Activated T-helper 1 cell treated with anti-CD3 and anti-CD28 coated beads, Interleukin-12 subunit alpha, Interleukin-12 subunit beta, Interleukin-2, Interleukin-4 antibody, amounts not matched to agents 30 ng/mL and 10 ng/mL and 1 ng/mL, durations not matched to agents 14 hours and 24 hours and 36 hours (primary cell): Measurements from ENCODE around the gene ZNF366. TPM values are rescaled to one million over a fixed set of nuclear protein-coding genes. Genes with fewer than 3 reads are reported as not detected.

Source experiments
- DNase-seq: peaks from one replicate; pipeline ENCODE4 v3.0.0; 2021; ENCODE audit warnings: low spot score
- H3K27ac Mint-ChIP-seq: one replicate; pipeline ENCODE4 v1.8.0; 2021; ENCODE audit warnings: mild to moderate bottlenecking, mixed read lengths
- H3K27me3 Mint-ChIP-seq: one replicate; pipeline ENCODE4 v1.8.0; 2022; ENCODE audit warnings: mild to moderate bottlenecking, moderate library complexity, mixed read lengths; ENCODE audit not compliant: insufficient read depth
- H3K36me3 Mint-ChIP-seq: one replicate; pipeline ENCODE4 v1.8.0; 2021; ENCODE audit warnings: low read depth, mixed read lengths
- H3K4me1 Mint-ChIP-seq: one replicate; pipeline ENCODE4 v1.8.0; 2021; ENCODE audit warnings: low read depth, mixed read lengths
- H3K4me3 Mint-ChIP-seq: one replicate; pipeline ENCODE4 v1.8.0; 2021; ENCODE audit warnings: mild to moderate bottlenecking, moderate library complexity, mixed read lengths
- H3K9me3 Mint-ChIP-seq: one replicate; pipeline ENCODE4 v1.8.0; 2021; ENCODE audit warnings: mixed read lengths
- intact Hi-C: fragments of 100-400 bp; cut with micrococcal nuclease; formaldehyde crosslinking; loops from one replicate; pipeline ENCODE4 v1.15.1; 2024
- total RNA-seq: library from RNA; stranded (reverse); gene quantifications from 2 replicates; pipeline ENCODE4 v1.2.3, GENCODE V29; 2022

Gene ZNF366
- total RNA-seq, 1 donor from 2014 or later: not detected

DNA sequence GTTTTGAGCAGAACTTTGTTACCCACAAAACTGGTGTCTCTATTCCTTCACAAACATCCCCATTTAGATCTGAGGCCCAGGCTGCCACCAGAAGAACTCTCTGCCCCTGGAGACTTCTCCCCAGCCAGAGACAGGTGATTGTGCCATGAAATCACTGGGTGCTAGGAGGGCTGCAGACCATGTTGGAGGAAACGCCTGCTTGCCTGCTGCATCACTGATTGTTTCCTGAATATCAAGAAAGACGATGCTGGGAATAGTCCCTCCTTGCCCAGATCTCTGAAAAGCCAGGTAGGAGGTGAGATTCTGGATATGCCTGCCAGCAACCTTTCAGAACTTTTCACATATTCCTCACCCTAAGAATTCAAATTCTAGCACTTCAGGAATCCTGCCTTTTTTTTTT lies 8.1 kb downstream of the ZNF366 start:
- no peaks in the 10 kb centered on the region for H3K36me3 Mint-ChIP-seq
- intact Hi-C loops: no loop called here
- H3K27me3 Mint-ChIP-seq: peaks cover 4% of the 10 kb centered on the region
- no peak for DNase-seq
- no peak overlapping the region for H3K27ac Mint-ChIP-seq
- no peaks in the 10 kb centered on the region for H3K9me3 Mint-ChIP-seq
- H3K4me3 Mint-ChIP-seq: no peak overlapping the region
- H3K4me1 Mint-ChIP-seq: no peaks in the 10 kb centered on the region

DNA sequence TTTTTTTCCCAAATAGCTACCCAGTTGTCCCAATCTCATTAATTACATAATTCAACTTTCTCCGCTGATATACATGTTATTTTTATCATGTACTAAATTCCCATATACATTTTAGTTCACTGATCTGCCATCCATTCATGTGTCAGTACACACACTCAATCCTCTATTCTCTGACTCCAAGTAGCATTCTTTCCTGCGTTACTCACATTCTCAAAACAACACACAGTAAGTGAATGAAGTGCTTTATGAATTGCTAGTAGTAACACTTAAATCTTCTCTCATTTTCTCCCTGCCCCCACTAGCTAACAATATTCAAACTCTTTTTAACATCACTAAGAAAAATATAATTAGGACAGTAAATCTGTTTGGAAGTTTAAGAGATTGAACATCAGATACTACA lies 8.9 kb downstream of the ZNF366 start:
- no peaks in the 10 kb centered on the region for H3K36me3 Mint-ChIP-seq
- no peak overlapping the region for H3K4me3 Mint-ChIP-seq
- H3K27ac Mint-ChIP-seq: no peak overlapping the region
- no peaks in the 10 kb centered on the region for H3K4me1 Mint-ChIP-seq
- no peak for DNase-seq
- intact Hi-C loops: no loop called here
- peaks cover 1% of the 10 kb centered on the region for H3K27me3 Mint-ChIP-seq
- H3K9me3 Mint-ChIP-seq: no peaks in the 10 kb centered on the region

DNA sequence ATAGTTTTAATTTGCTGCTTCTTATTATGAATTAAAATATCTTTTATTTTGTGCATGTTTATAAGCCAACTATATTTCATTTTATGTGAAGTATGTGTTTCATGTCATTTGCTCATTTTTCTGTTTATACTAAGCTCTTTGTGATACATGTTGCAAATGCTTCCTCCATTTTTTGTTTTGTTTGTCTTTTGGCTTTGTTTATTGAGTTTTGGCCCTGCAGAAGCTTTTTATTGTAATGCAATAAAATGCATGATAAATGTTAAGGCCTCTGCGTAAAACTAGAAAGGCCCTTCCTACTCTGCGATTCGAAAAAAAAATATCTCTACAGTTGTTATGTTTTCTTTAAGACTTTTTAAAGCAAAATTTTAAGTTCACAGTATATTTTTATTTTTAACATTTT lies 9.4 kb downstream of the ZNF366 start:
- Mint-ChIP-seq H3K9me3 (no peaks in the 10 kb centered on the region), H3K4me1 (no peaks in the 10 kb centered on the region), H3K27me3 (peaks cover 1% of the 10 kb centered on the region), H3K27ac (no peak overlapping the region), H3K36me3 (no peaks in the 10 kb centered on the region), H3K4me3 (no peak overlapping the region)
- no peak for DNase-seq
- intact Hi-C loops: no loop called here

DNA sequence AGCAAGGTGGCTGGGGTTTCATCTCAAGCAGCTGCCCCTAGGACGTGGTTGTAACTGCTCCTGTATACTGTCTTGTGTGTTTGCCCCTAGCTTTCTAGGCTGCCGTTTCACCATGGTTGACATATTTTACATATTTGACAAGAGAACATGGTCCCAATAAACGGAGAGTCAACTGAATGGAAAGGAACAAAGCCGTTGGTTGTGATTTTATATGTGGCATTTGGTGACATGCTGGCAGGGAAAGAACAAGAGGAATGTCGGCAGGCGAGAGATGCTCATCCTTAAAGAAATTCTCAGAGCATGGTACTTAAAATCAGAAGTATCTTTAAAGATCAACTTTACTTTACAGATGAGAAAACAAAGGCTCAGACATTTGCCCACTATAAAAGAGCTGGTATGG lies 11.8 kb downstream of the ZNF366 start:
- peaks cover 1% of the 10 kb centered on the region for H3K27me3 Mint-ChIP-seq
- H3K9me3 Mint-ChIP-seq: no peaks in the 10 kb centered on the region
- H3K4me1 Mint-ChIP-seq: no peaks in the 10 kb centered on the region
- intact Hi-C loops: no loop called here
- no peaks in the 10 kb centered on the region for H3K36me3 Mint-ChIP-seq
- no peak for DNase-seq
- H3K4me3 Mint-ChIP-seq: no peak overlapping the region
- no peak overlapping the region for H3K27ac Mint-ChIP-seq

DNA sequence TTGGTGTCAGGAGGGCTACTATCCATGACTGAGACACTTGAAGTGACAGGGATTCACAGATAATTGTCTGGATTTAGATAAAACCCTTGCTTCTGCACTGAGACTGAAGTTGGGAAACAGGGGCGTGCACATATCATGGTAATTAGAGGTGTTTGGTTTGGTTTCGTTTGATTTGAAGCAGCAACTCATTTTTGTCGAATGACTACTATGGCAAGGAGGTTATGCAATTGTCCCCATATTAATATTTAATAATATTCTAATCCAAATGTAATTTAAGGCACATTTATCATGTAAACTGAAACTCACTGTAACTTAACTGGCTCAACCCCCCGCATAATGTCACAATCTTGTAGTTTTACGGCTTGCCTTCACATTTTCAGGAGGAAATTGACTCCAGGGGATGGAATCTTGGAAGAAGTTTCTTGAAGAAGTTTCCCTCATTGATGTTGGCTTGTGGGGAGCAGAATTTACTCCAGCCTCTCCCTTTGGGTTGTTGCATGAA lies 12.5 kb downstream of the ZNF366 start:
- no peaks in the 10 kb centered on the region for H3K36me3 Mint-ChIP-seq
- H3K9me3 Mint-ChIP-seq: no peaks in the 10 kb centered on the region
- no peak overlapping the region for H3K4me3 Mint-ChIP-seq
- H3K27me3 Mint-ChIP-seq: peaks cover 5% of the 10 kb centered on the region
- no peak for DNase-seq
- intact Hi-C loops: no loop called here
- H3K4me1 Mint-ChIP-seq: no peaks in the 10 kb centered on the region
- no peak overlapping the region for H3K27ac Mint-ChIP-seq

DNA sequence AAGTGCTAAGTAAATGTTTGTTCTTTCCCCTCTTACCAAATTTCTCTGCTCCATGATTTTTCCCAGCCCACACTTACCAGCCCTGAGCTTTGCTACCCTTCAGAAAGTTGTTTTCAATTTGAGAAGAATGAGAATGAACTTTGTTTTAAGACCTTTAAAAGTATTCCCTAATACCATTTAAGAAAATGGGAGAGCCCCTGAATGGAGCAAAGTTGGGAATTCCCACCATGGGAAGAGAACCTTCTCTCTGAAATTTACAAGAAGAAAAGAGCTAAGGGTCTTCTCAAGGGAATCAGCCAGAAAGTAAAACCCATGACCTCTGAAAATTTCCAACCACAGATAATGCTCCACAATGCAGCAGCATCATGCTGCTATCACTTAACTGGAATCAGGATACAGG lies 17.7 kb downstream of the ZNF366 start:
- H3K4me1 Mint-ChIP-seq: no peaks in the 10 kb centered on the region
- H3K27ac Mint-ChIP-seq: no peak overlapping the region
- no peaks in the 10 kb centered on the region for H3K9me3 Mint-ChIP-seq
- H3K36me3 Mint-ChIP-seq: no peaks in the 10 kb centered on the region
- intact Hi-C loops: no loop called here
- DNase-seq: no peak
- peaks cover 5% of the 10 kb centered on the region for H3K27me3 Mint-ChIP-seq
- no peak overlapping the region for H3K4me3 Mint-ChIP-seq

DNA sequence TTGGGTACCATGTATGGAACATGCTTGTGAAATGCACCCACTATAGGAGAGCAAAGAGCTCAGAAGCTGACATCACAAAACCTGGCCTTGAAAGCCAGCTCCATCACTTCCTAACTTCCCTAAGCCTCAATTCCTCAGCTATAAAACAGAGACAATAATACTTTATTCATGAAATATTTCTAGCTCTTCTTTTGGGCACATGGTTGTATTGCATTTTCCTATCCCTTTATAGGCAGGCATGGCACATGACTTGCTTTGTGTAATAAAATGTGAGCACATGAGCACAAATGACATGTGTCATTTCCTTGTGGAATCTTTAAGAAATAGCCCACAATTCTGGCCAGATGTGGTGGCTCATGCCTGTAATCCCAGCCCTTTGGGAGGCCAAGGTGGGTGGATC lies 18.5 kb downstream of the ZNF366 start:
- H3K4me1 Mint-ChIP-seq: no peaks in the 10 kb centered on the region
- H3K36me3 Mint-ChIP-seq: no peaks in the 10 kb centered on the region
- H3K9me3 Mint-ChIP-seq: no peaks in the 10 kb centered on the region
- DNase-seq: no peak
- no peak overlapping the region for H3K27ac Mint-ChIP-seq
- H3K27me3 Mint-ChIP-seq: peaks cover 3% of the 10 kb centered on the region
- intact Hi-C loops: no loop called here
- H3K4me3 Mint-ChIP-seq: no peak overlapping the region

- H3K27ac Mint-ChIP-seq: no peak overlapping the region
- H3K4me3 Mint-ChIP-seq: no peak overlapping the region
- H3K4me1 Mint-ChIP-seq: no peaks in the 10 kb centered on the region
- no peaks in the 10 kb centered on the region for H3K36me3 Mint-ChIP-seq
- no peak for DNase-seq
- H3K27me3 Mint-ChIP-seq: peaks cover 3% of the 10 kb centered on the region
- no peaks in the 10 kb centered on the region for H3K9me3 Mint-ChIP-seq
- intact Hi-C loops: no loop called here
Measured at GRCh38 chr5:72487177-72487576, 20.0 kb downstream of the ZNF366 start.

- no peak for DNase-seq
- Mint-ChIP-seq H3K4me1 (no peaks in the 10 kb centered on the region), H3K27ac (no peak overlapping the region), H3K9me3 (no peaks in the 10 kb centered on the region), H3K36me3 (no peaks in the 10 kb centered on the region), H3K27me3 (peaks cover 3% of the 10 kb centered on the region), H3K4me3 (no peak overlapping the region)
- intact Hi-C loops: no loop called here
Measured at GRCh38 chr5:72486371-72486770, 20.8 kb downstream of the ZNF366 start.

DNA sequence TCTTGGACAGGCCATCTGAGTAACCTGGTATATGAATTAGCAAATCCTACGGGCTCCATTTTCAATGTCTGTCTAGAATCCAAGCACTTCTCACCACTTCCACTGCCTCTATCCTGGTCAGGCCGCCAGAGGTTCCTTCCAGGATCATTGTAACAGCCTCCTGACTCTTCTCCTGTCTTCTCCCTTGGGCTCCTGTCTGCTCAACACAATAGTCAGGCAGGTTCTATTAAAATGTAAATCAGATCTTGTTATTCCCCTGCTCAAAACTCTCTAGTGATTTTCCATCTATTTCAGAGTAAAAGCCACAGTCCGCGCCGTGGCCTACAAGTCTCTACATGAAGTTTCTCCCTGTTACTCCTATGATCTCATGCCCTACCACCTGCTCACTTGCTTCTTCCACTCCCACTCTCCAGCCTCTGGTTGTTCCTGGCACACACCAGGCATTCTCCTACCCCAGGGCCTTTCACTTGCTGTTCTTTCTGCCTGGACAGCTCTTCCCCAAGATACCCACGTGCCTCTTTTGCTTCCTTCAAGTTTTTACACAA lies 21.7 kb downstream of the ZNF366 start:
- Mint-ChIP-seq H3K27ac (no peak overlapping the region), H3K4me3 (no peak overlapping the region), H3K27me3 (peaks cover 7% of the 10 kb centered on the region), H3K36me3 (no peaks in the 10 kb centered on the region), H3K4me1 (no peaks in the 10 kb centered on the region), H3K9me3 (no peaks in the 10 kb centered on the region)
- DNase-seq: no peak
- intact Hi-C loops: no loop called here

DNA sequence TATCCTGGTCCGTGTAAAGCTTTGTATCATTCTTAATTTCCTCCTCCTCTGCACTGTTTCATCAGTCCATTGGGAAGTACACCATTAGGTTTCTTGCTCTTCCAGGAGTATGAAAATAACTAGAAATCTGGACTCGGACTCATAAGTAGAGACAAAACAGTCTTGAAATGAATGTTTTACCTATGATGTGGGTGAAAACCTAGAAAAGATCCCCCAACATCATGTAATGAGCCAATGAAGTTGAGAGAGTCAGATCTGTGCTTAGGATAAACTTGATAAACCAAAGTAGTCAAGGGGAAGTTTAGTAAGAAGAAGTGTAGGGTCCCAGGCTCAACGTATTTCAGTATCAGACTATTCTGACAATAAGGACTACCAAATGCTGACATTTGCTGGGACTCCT lies 25.2 kb downstream of the ZNF366 start:
- H3K4me3 Mint-ChIP-seq: no peak overlapping the region
- H3K36me3 Mint-ChIP-seq: no peaks in the 10 kb centered on the region
- peaks cover 3% of the 10 kb centered on the region for H3K27me3 Mint-ChIP-seq
- intact Hi-C loops: no loop called here
- H3K27ac Mint-ChIP-seq: no peak overlapping the region
- no peak for DNase-seq
- H3K9me3 Mint-ChIP-seq: no peaks in the 10 kb centered on the region
- no peaks in the 10 kb centered on the region for H3K4me1 Mint-ChIP-seq

DNA sequence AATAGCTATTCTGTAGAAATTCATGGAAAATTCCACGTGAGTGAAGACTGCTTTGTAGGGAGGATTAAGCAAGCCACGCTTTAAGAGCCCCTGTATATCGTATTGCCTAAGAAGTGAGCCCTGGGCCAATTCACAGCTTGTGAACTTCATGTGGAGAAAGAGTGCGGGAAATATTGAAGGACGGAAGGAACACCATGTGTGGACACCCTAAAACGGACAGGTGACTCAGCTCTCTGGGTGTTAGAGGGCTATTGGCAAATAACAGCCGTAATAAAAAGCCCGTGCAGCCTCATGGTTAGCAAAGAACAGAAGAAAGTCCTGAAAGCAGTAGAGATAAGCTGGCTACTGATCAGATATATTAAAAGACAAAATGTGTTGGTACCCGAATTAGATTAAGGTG lies 26.4 kb downstream of the ZNF366 start:
- H3K9me3 Mint-ChIP-seq: no peaks in the 10 kb centered on the region
- no peaks in the 10 kb centered on the region for H3K36me3 Mint-ChIP-seq
- no peak overlapping the region for H3K4me3 Mint-ChIP-seq
- intact Hi-C loops: no loop called here
- no peak for DNase-seq
- H3K4me1 Mint-ChIP-seq: no peaks in the 10 kb centered on the region
- H3K27ac Mint-ChIP-seq: no peak overlapping the region
- H3K27me3 Mint-ChIP-seq: peaks cover 7% of the 10 kb centered on the region

GRCh38 chr5:72479921-72480320 lies 27.3 kb downstream of the ZNF366 start:
- Mint-ChIP-seq H3K9me3 (no peaks in the 10 kb centered on the region), H3K27ac (no peak overlapping the region), H3K27me3 (peaks cover 7% of the 10 kb centered on the region), H3K36me3 (no peaks in the 10 kb centered on the region), H3K4me3 (no peak overlapping the region), H3K4me1 (no peaks in the 10 kb centered on the region)
- no peak for DNase-seq
- intact Hi-C loops: no loop called here

DNA sequence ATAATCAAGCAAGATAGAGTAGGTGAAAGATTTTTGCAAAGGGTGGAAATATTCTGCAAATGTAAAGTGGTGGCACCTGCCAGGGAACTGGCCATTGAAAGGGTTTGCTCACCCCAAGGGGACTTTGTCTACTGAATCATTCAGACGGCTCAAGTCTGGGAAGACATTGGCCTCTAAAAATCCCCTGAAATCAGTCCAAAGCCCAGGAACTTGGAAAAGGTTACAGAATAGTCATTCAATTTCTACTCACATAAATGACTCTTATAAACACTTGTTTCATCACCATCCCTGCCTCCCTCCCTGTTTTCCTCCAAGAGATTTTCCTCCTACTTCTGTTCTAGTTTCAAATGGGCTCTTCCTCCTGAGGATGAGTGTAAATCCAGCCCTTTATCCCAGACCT lies 28.5 kb downstream of the ZNF366 start:
- H3K9me3 Mint-ChIP-seq: no peaks in the 10 kb centered on the region

More for the DNA sequence above, 28.5 kb downstream of the ZNF366 start:
- no peak for DNase-seq
- Mint-ChIP-seq H3K36me3 (no peaks in the 10 kb centered on the region), H3K4me3 (no peak overlapping the region), H3K27ac (no peak overlapping the region), H3K27me3 (peaks cover 8% of the 10 kb centered on the region), H3K4me1 (no peaks in the 10 kb centered on the region)
- intact Hi-C loops: no loop called here
